Measurements from ENCODE around the gene GAK. TPM values are rescaled to one million over a fixed set of nuclear protein-coding genes. Genes with fewer than 3 reads are reported as not detected.

The GAK gene
- polyA plus RNA-seq, 2 donors: 82.3 to 147 TPM

DNA sequence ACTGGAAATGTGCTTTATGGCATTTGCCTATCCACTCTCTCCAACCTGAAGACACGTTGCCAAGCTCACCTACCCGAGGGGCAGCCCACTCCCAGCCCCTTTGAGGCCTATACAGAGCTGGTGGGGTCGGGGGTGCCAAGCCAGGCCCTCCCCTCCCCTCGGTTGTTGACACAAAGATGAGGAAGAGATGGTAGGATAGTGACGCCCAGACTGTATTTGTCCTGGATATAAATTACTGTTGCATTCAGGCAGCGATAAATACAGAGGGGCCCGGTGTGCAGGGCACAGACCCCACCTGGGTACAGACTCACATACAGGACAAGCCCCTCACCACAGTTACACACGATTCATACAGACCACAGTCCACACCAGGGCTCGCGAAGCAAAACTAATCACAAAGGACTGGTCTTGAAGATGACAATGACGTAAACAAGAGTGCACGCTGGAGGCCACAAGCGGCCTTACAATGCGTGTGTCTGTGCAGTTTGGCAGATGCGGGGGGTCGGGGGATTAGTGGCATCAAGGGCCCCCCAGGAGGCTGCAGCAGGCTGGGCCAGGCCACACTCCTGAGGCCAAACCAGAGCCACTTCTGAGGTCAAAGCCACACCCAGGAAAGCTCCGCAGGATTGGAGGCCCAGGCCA is 26.7 kb upstream of the GAK start:
- Histone ChIP-seq H3K36me3 (ENCODE audit: control insufficient read depth in 2 of 2, insufficient read depth in 2 of 2, low read length in 1 of 2) (peaks cover 5 to 37% of the 10 kb centered on the region in 2 donors), H3K4me1 (ENCODE audit: control insufficient read depth in 2 of 2, insufficient read depth in 2 of 2, low read length in 1 of 2) (peaks cover 7 to 28% of the 10 kb centered on the region in 2 donors), H3K27ac (ENCODE audit: low read depth in 2 of 2, low read length in 1 of 2) (no peak overlapping the region), H3K9me3 (ENCODE audit: control insufficient read depth in 2 of 2, insufficient read depth in 1 of 2, low read depth in 1 of 2, low read length in 1 of 2) (no peaks in the 10 kb centered on the region), H3K27me3 (ENCODE audit: control insufficient read depth in 1 of 2, insufficient read depth in 2 of 2, low read length in 2 of 2) (no peaks in the 10 kb centered on the region), H3K4me3 (ENCODE audit: low read depth in 1 of 2, low read length in 2 of 2) (no peak overlapping the region)
- 81 to 83% methylated on average over 17 of the region's 17 CpGs for WGBS, 2 donors

DNA sequence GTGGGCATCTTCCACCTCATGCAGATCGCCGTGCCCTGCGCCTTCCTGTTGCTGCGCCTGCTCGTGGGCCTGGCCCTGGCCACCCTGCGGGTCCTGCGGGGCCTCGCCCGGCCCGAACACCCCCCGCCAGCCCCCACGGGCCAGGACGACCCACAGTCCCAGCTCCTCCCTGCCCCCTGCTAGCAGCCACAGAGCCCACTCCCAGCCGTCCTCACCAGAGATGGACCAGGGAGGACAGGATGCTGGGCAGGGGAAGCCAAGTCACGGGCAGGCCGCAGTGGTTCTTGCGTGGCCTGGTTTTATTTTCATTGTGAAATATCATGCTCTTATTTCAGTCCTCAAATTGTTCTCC is 26.2 kb upstream of the GAK start:
- H3K9me3 ChIP-seq (ENCODE audit: control insufficient read depth in 2 of 2, insufficient read depth in 1 of 2, low read depth in 1 of 2, low read length in 1 of 2): no peaks in the 10 kb centered on the region
- H3K4me1 ChIP-seq (ENCODE audit: control insufficient read depth in 2 of 2, insufficient read depth in 2 of 2, low read length in 1 of 2): peaks cover 4 to 23% of the 10 kb centered on the region in 2 donors
- WGBS, 2 donors: 90 to 92% methylated on average over 17 of the region's 17 CpGs
- H3K27me3 ChIP-seq (ENCODE audit: control insufficient read depth in 1 of 2, insufficient read depth in 2 of 2, low read length in 2 of 2): no peaks in the 10 kb centered on the region
- peaks cover 5 to 36% of the 10 kb centered on the region in 2 donors for H3K36me3 ChIP-seq (ENCODE audit: control insufficient read depth in 2 of 2, insufficient read depth in 2 of 2, low read length in 1 of 2)
- H3K27ac ChIP-seq (ENCODE audit: low read depth in 2 of 2, low read length in 1 of 2): no peak overlapping the region
- no peak overlapping the region for H3K4me3 ChIP-seq (ENCODE audit: low read depth in 1 of 2, low read length in 2 of 2)

DNA sequence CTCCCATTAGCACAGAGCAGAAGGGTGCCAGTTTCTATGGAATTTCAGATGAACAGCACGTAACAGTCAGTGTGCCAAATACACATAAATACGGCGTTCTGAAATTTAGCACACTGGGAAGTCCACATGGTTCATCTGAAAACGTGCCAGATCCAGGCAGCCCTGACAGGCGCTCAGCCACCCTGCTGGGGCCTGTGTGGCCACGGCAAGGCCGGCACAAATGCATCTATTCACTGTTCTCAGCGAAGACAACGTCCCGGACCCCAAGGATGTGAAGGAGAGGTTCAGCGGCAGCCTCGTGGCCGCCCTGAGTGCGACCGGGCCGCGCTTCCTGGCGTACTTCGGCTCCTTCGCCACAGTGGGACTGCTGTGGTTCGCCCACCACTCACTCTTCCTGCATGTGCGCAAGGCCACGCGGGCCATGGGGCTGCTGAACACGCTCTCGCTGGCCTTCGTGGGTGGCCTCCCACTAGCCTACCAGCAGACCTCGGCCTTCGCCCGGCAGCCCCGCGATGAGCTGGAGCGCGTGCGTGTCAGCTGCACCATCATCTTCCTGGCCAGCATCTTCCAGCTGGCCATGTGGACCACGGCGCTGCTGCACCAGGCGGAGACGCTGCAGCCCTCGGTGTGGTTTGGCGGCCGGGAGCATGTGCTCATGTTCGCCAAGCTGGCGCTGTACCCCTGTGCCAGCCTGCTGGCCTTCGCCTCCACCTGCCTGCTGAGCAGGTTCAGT is 25.6 kb upstream of the GAK start:
- 93% methylated on average over 45 of the region's 45 CpGs for whole genome bisulfite sequencing, 2 donors
- Histone ChIP-seq H3K27ac (ENCODE audit: low read depth in 2 of 2, low read length in 1 of 2) (no peak overlapping the region), H3K36me3 (ENCODE audit: control insufficient read depth in 2 of 2, insufficient read depth in 2 of 2, low read length in 1 of 2) (peaks cover 5 to 39% of the 10 kb centered on the region in 2 donors), H3K27me3 (ENCODE audit: control insufficient read depth in 1 of 2, insufficient read depth in 2 of 2, low read length in 2 of 2) (no peaks in the 10 kb centered on the region), H3K4me3 (ENCODE audit: low read depth in 1 of 2, low read length in 2 of 2) (no peak overlapping the region), H3K4me1 (ENCODE audit: control insufficient read depth in 2 of 2, insufficient read depth in 2 of 2, low read length in 1 of 2) (peaks cover 4 to 18% of the 10 kb centered on the region in 2 donors), H3K9me3 (ENCODE audit: control insufficient read depth in 2 of 2, insufficient read depth in 1 of 2, low read depth in 1 of 2, low read length in 1 of 2) (no peaks in the 10 kb centered on the region)

DNA sequence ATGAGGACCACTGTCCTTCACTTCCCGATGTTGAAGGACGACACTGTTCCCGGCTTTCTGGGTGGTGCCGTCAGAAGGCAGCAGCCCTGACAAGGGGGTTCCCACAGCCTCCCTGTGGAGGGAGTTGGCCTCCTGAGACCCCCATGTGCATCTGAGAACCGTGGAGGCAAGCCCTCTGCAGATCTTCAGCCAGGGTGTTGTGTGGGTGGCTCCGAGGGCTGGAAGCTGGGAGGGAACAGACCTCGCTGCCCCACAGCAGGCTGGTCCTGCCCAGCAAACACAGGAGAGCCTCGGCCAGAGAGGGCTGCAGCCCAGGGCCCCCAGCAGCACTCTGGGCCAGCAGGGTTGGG is 25.1 kb upstream of the GAK start:
- Histone ChIP-seq H3K36me3 (ENCODE audit: control insufficient read depth in 2 of 2, insufficient read depth in 2 of 2, low read length in 1 of 2) (peaks cover 5 to 34% of the 10 kb centered on the region in 2 donors), H3K27ac (ENCODE audit: low read depth in 2 of 2, low read length in 1 of 2) (no peak overlapping the region), H3K9me3 (ENCODE audit: control insufficient read depth in 2 of 2, insufficient read depth in 1 of 2, low read depth in 1 of 2, low read length in 1 of 2) (no peaks in the 10 kb centered on the region), H3K4me1 (ENCODE audit: control insufficient read depth in 2 of 2, insufficient read depth in 2 of 2, low read length in 1 of 2) (peaks cover 2 to 13% of the 10 kb centered on the region in 2 donors), H3K4me3 (ENCODE audit: low read depth in 1 of 2, low read length in 2 of 2) (no peak overlapping the region), H3K27me3 (ENCODE audit: control insufficient read depth in 1 of 2, insufficient read depth in 2 of 2, low read length in 2 of 2) (no peaks in the 10 kb centered on the region)
- 75 to 82% methylated on average over 8 of the region's 8 CpGs for WGBS, 2 donors

DNA sequence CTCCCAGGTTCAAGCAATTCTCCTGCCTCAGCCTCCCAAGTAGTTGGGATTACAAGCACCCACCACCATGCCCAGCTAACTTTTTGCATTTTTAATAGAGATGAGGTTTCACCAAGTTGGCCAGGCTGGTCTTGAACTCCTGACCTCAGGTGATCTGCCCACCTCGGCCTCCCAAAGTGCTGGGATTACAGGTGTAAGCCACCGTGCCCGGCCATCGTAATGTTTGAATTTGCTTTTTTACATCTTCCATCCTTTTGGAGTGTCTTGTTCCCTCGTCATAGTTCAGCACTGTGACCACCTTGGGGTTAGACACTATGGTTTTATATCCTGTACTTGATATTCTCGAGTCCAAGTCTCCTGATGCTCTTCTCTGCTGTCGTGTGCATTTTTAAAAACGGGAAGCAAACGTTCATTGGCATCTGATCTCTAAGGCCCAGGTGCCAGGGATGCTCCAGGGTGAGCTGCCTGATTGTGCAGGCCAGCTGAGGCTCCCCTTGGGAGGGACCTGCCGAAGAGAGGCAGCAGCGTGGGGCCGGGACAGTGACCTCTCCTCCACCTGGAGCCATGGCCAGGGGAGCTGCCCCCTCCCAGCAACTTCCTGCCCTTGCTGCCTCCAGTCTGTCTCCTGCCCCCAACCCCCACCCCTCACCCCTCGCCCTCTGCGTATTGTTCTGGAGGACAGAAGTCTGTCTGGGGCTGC is 24.6 kb upstream of the GAK start:
- no peaks in the 10 kb centered on the region for H3K27me3 ChIP-seq (ENCODE audit: control insufficient read depth in 1 of 2, insufficient read depth in 2 of 2, low read length in 2 of 2)
- H3K4me3 ChIP-seq (ENCODE audit: low read depth in 1 of 2, low read length in 2 of 2): no peak overlapping the region
- 79 to 81% methylated on average over 13 to 14 of the region's 14 CpGs for WGBS, 2 donors
- no peak overlapping the region for H3K27ac ChIP-seq (ENCODE audit: low read depth in 2 of 2, low read length in 1 of 2)
- H3K9me3 ChIP-seq (ENCODE audit: control insufficient read depth in 2 of 2, insufficient read depth in 1 of 2, low read depth in 1 of 2, low read length in 1 of 2): no peaks in the 10 kb centered on the region
- H3K36me3 ChIP-seq (ENCODE audit: control insufficient read depth in 2 of 2, insufficient read depth in 2 of 2, low read length in 1 of 2): peaks cover 5 to 33% of the 10 kb centered on the region in 2 donors
- H3K4me1 ChIP-seq (ENCODE audit: control insufficient read depth in 2 of 2, insufficient read depth in 2 of 2, low read length in 1 of 2): peaks cover 0 to 7% of the 10 kb centered on the region in 2 donors

DNA sequence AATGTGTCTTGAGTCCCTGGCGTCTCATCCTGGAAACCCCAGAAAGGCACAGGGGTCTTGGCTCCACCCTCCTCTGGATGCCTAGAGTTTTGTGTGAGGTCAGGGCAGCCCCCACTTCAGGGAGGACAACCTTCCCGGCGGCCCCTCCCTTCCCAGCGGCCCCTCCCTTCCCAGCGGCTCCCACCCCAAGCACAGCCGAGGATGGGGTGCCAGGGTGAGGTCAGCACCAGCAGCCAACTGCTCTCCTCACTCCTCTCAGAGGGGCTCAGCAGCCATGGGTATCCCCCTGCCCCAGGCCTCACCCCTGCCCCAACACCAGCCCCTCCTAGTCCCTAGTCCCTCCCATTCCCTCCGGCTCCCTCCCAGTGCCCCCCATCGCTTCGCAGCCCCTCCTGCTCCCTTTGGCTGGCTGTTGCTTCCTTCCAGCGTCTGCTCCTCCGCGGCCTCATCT is 23.8 kb upstream of the GAK start:
- WGBS, 2 donors: 80 to 86% methylated on average over 12 of the region's 12 CpGs
- Histone ChIP-seq H3K4me3 (ENCODE audit: low read depth in 1 of 2, low read length in 2 of 2) (no peak overlapping the region), H3K9me3 (ENCODE audit: control insufficient read depth in 2 of 2, insufficient read depth in 1 of 2, low read depth in 1 of 2, low read length in 1 of 2) (no peaks in the 10 kb centered on the region), H3K36me3 (ENCODE audit: control insufficient read depth in 2 of 2, insufficient read depth in 2 of 2, low read length in 1 of 2) (peaks cover 5 to 39% of the 10 kb centered on the region in 2 donors), H3K27me3 (ENCODE audit: control insufficient read depth in 1 of 2, insufficient read depth in 2 of 2, low read length in 2 of 2) (no peaks in the 10 kb centered on the region), H3K27ac (ENCODE audit: low read depth in 2 of 2, low read length in 1 of 2) (no peak overlapping the region), H3K4me1 (ENCODE audit: control insufficient read depth in 2 of 2, insufficient read depth in 2 of 2, low read length in 1 of 2) (peaks cover 0 to 1% of the 10 kb centered on the region in 2 donors)

DNA sequence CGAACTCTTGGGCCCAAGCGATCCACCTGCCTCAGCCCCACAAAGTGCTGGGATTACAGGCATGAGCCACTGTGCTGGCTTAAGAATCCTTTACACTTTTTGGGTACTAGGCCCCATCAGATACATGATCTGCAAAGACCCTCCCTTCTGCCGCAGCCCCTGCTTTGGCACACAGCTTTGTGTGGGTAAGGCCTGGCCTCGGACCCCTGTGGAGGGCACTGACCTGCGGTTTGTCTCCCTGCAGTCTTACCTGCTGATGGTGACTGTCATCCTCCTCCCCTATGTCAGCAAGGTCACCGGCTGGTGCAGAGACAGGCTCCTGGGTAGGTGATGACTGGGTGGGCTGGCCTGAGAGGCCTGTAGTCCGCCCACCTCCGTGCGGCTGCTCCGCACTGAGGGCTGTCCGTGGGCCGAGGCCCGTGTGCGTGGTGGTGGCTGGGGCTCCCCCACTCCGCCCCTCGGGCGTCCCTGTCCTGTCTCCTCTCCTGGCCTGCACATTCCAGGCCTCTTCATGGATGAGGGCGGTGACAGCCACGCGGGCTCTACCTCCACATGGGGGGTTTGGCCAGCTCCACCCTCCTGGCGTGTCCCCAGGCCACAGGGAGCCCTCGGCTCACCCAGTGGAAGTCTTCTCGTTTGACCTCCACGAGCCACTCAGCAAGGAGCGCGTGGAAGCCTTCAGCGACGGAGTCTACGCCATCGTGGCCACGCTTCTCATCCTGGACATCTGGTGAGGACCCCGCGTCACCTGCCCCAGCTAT is 23.2 kb upstream of the GAK start:
- Histone ChIP-seq H3K27me3 (ENCODE audit: control insufficient read depth in 1 of 2, insufficient read depth in 2 of 2, low read length in 2 of 2) (no peaks in the 10 kb centered on the region), H3K4me1 (ENCODE audit: control insufficient read depth in 2 of 2, insufficient read depth in 2 of 2, low read length in 1 of 2) (no peaks in the 10 kb centered on the region), H3K4me3 (ENCODE audit: low read depth in 1 of 2, low read length in 2 of 2) (no peak overlapping the region), H3K9me3 (ENCODE audit: control insufficient read depth in 2 of 2, insufficient read depth in 1 of 2, low read depth in 1 of 2, low read length in 1 of 2) (no peaks in the 10 kb centered on the region), H3K27ac (ENCODE audit: low read depth in 2 of 2, low read length in 1 of 2) (no peak overlapping the region), H3K36me3 (ENCODE audit: control insufficient read depth in 2 of 2, insufficient read depth in 2 of 2, low read length in 1 of 2) (peaks cover 5 to 35% of the 10 kb centered on the region in 2 donors)
- 93 to 94% methylated on average over 33 of the region's 33 CpGs for WGBS, 2 donors

DNA sequence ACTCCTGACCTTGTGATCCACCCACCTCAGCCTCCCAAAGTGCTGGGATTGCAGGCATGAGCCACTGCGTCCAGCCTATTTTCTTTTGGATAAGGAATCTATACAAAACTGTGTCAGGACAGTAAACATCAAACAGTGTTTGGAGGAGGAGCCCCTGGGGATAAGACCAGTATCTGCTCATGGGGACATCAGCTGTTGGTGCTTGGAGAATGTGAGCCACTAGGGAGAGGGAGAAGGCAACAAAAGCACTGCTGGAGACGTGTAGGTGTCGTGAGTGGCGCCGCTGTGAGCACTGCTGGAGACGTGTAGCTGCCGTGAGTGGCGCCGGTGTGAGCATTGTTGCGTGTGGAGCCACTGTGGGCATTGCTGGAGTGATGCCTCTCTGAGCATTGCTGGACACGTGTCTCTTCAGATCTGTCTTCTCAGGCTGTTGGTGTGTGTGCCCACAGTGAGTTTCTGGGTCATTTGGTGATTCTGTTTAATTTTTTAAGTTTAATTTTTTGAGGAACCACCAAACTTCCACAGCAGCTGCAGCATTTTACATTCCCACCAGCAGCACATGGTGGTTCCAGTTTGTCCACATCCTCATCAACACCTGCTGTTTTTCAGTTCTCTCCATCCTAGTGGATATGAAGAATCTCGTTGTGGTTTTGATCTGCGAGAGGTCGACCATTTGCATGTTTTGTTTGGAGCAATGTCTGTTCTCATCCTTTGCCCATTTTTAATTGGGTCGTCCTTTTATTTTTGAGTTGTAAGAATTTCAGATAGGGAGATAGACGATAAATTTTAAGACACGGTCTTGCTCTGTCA is 22.3 kb upstream of the GAK start:
- WGBS, 2 donors: 93 to 94% methylated on average over 17 of the region's 17 CpGs
- peaks cover 5 to 31% of the 10 kb centered on the region in 2 donors for H3K36me3 ChIP-seq (ENCODE audit: control insufficient read depth in 2 of 2, insufficient read depth in 2 of 2, low read length in 1 of 2)
- no peaks in the 10 kb centered on the region for H3K9me3 ChIP-seq (ENCODE audit: control insufficient read depth in 2 of 2, insufficient read depth in 1 of 2, low read depth in 1 of 2, low read length in 1 of 2)
- no peak overlapping the region for H3K27ac ChIP-seq (ENCODE audit: low read depth in 2 of 2, low read length in 1 of 2)
- no peaks in the 10 kb centered on the region for H3K4me1 ChIP-seq (ENCODE audit: control insufficient read depth in 2 of 2, insufficient read depth in 2 of 2, low read length in 1 of 2)
- no peak overlapping the region for H3K4me3 ChIP-seq (ENCODE audit: low read depth in 1 of 2, low read length in 2 of 2)
- H3K27me3 ChIP-seq (ENCODE audit: control insufficient read depth in 1 of 2, insufficient read depth in 2 of 2, low read length in 2 of 2): no peaks in the 10 kb centered on the region

DNA sequence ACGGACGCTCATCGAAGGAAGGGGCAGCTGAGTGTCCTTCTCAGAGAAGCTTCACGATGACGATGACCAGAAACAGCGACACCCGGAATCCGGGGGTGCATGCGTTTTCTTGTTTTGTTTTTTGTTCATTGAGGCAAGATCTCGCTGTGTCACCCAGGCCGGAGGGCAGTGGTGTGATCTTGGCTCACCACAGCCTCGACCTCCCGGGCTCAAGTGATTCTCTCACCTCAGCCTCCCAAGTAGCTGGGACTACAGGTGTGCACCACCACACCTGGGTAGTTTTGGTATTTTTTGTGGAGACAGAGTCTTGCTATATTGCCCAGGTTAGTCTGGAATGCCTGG is 21.4 kb upstream of the GAK start:
- WGBS, 2 donors: 97 to 98% methylated on average over 13 of the region's 13 CpGs
- Histone ChIP-seq H3K9me3 (ENCODE audit: control insufficient read depth in 2 of 2, insufficient read depth in 1 of 2, low read depth in 1 of 2, low read length in 1 of 2) (peaks cover 0 to 1% of the 10 kb centered on the region in 2 donors), H3K27ac (ENCODE audit: low read depth in 2 of 2, low read length in 1 of 2) (no peak overlapping the region), H3K36me3 (ENCODE audit: control insufficient read depth in 2 of 2, insufficient read depth in 2 of 2, low read length in 1 of 2) (peaks cover 4 to 26% of the 10 kb centered on the region in 2 donors), H3K27me3 (ENCODE audit: control insufficient read depth in 1 of 2, insufficient read depth in 2 of 2, low read length in 2 of 2) (no peaks in the 10 kb centered on the region), H3K4me3 (ENCODE audit: low read depth in 1 of 2, low read length in 2 of 2) (no peak overlapping the region), H3K4me1 (ENCODE audit: control insufficient read depth in 2 of 2, insufficient read depth in 2 of 2, low read length in 1 of 2) (no peaks in the 10 kb centered on the region)
